Measurements from ENCODE around the gene RPS6KA3.
A peak's percentile ranks its signal among the peaks of the same experiment; 100 is the strongest.
"Not testable (repeated sequence)": the region's sequence is repeated elsewhere in the genome, so short reads cannot be mapped to it uniquely, and the experiment has no call there.

The RPS6KA3 gene

GRCh38 chrX:20141281-20142220 is 125.2 kb downstream of the RPS6KA3 start, which contains the start of gene EIF1AX:
Gene EIF1AX, minus strand, starts transcription at chrX:20141838. Its CDS starts 198 bp downstream, at chrX:20141640.
- DNase-seq: peak; percentile 100

- DNase-seq: peak; percentile 15
These were observed 126.3 kb downstream of the RPS6KA3 start for GRCh38 chrX:20140420-20140819.

GRCh38 chrX:20139966-20140365 is 126.7 kb downstream of the RPS6KA3 start:
- no peak for DNase-seq

DNA sequence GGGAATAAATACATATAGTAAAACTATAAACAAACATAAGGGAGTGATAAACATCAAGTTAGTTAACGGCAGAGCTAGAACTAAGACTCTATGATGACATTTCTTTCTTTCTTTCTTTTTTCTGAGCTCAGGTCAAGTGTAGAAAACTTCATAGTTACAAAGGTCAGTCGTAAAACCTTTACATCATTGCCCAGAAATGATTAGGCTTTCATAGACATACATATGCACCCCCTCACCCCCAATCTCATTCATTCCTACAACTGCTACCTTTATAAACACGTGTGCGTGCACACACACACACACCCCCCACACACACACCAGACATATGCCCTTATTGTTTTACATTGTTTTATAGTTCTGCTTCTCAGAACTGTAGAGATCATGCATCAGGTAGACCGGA is 130.8 kb downstream of the RPS6KA3 start:
- no peak for DNase-seq

DNA sequence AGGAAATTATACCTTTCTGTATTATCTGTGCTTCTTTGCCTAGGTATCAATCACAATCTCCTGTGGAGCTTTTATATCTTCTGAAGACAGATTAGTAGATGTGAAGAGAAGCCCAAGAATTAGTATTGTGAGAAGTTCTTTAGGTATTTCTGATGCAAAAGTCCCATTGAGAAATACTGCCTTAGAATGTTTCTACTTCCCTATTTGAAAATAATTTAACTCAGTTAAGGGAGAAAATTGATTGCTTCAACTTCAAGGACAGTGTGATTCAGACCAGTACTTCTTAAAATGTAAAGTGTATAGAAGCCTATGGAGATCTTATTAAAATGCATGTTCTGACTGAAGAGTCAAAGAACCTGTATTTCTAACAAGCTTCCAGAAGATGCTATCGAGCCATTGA is 134.0 kb downstream of the RPS6KA3 start:
- no peak for DNase-seq

- no peak for DNase-seq
These were observed 136.4 kb downstream of the RPS6KA3 start for GRCh38 chrX:20130357-20130756.

GRCh38 chrX:20129547-20129946 is 137.2 kb downstream of the RPS6KA3 start:
- DNase-seq: no peak

DNA sequence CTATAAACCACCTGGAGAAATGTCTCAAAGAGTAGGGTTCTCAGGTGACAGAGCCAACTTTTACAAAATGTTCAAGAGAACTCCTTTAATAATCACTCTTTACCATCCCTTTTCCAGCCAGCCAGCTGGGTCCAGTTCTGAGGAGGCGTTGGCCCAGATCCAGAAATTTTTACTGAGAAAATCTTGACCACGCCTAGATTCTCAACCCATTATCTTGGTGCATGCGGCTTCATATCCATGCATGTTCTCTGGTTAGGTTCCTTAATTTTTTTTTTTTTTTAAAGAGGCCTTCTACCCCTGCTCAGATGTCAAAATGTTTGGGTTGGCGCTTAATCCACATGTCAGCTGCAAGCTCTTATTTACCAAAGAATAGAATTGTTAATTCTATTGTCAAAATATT is 138.0 kb downstream of the RPS6KA3 start:
- DNase-seq: no peak

DNA sequence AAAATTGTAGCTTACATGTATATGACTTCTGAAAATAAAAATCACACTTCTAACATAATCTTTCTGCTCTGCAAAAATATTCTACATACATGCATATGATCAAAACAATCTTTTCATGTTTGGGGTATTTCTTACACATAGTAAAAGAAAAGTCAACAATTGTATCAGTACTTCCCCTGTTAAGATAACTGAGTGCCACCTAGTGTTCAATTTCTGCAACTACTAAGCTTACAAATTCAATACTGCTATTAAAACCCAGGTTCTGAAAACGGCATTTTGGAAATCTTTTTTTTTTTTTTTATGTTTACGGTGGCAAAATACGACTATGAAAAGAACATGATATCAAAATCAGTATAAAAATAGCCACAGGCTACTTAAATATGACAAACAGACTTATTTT is 139.3 kb downstream of the RPS6KA3 start:
- not testable (repeated sequence) for DNase-seq

- DNase-seq: not testable (repeated sequence)
These were observed 139.9 kb downstream of the RPS6KA3 start for GRCh38 chrX:20126833-20127232.

- no peak for DNase-seq
These were observed 141.7 kb downstream of the RPS6KA3 start for GRCh38 chrX:20124964-20125363.

GRCh38 chrX:20118065-20118824 is 148.5 kb downstream of the RPS6KA3 start:
- DNase-seq: no peak

DNA sequence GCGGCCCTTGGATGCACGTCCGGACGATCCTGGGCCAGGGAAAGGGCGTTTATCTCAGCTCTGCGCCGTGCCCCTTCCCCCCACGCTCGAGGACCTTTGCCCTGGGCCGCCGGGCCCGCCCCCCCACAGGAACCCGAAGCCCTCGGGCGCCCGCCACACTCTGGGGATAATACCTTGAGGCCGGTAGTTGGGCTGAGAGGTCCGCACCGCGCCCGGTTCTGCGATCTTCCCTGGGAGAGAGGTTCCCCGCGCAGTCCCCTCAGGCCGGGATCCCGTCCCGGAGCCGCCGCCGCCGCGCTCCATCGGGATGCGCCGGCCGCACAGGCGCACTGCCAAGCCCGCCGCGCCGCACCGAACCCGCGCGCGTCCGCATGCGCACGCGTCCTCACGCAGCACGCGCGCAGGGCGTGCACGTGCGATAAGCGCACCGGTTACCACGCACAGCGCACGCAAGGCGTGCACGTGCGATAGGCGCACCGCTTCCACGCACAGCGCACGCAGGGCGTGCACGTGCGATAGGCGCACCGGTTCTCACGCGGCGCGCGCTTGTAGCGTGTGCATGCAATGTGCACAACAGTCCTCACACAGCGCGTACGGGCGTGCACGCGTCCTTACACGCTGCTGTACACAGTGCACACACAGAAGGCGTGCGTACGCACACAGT is 150.0 kb downstream of the RPS6KA3 start, which contains the start of gene MAP7D2:
Gene MAP7D2 (minus strand): TSS at position 331 of the 664 bp plus-strand sequence. CDS start 28 bp downstream, at position 303.
- no peak for DNase-seq

GRCh38 chrX:20116087-20116576 is 150.6 kb downstream of the RPS6KA3 start:
- DNase-seq: no peak

GRCh38 chrX:20112022-20112774 is 154.5 kb downstream of the RPS6KA3 start:
- no peak for DNase-seq

DNA sequence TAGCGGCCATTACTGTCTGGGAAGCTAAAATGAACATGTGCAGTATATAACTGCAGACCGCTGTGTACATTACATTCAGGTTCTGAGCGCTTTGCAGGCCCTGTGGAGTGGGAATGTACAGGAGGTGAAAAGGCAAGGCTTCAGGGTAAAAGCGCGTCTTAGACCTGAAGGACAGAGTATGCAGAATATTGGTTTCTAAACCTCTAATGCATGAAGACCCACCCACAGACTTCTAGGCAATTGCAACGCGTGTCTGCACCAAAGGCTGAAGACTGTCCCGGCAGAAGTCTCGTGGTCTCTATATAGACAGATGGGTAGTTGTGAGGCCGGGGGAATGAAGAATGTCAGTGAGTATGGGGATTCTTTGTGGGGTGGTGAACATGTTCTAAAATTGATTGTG is 155.4 kb downstream of the RPS6KA3 start:
- no peak for DNase-seq

GRCh38 chrX:20101934-20102581 is 164.7 kb downstream of the RPS6KA3 start:
- DNase-seq: no peak

All from activated CD4-positive, alpha-beta T cell treated with anti-CD3 and anti-CD28 coated beads, Interleukin-2, Interleukin-6, amounts not matched to agents 100 ng/mL and 50 ng/mL, durations not matched to agents 16 hours and 8 hours (primary cell).